ENCODE measurements around the gene MCTP1. TPM values are rescaled to one million over a fixed set of nuclear protein-coding genes. Genes with fewer than 3 reads are reported as not detected.

MCTP1 gene
- total RNA-seq, 2 donors from 2014 or later, result 22.1 to 256 TPM

GRCh38 chr5:94818904-94819303 lies 466.0 kb downstream of the MCTP1 start:
- no peak overlapping the region for H3K27ac ChIP-seq
- no peak for DNase-seq (ENCODE audit: low spot score)
- no peaks in the 10 kb centered on the region for H3K9me3 ChIP-seq
- no peak for TF ChIP-seq CTCF (IDR thresholded peaks at IDR 0.05)
- no peaks in the 10 kb centered on the region for H3K4me1 ChIP-seq (ENCODE audit: control insufficient read depth in 1 of 2, low read depth in 2 of 2)
- H3K27me3 ChIP-seq (replicated peaks; ENCODE audit: insufficient read depth), result no peaks in the 10 kb centered on the region
- no peak for ATAC-seq (ENCODE audit: insufficient number of reproducible peaks, low FRiP score, low read depth)
- H3K36me3 ChIP-seq, result no peaks in the 10 kb centered on the region
- no peak overlapping the region for H3K4me3 ChIP-seq

GRCh38 chr5:94815313-94816039 lies 469.4 kb downstream of the MCTP1 start:
- Histone ChIP-seq H3K4me1 (ENCODE audit: control insufficient read depth in 1 of 2, low read depth in 2 of 2) (no peaks in the 10 kb centered on the region), H3K4me3 (no peak overlapping the region), H3K27me3 (replicated peaks; ENCODE audit: insufficient read depth) (no peaks in the 10 kb centered on the region), H3K27ac (no peak overlapping the region), H3K9me3 (no peaks in the 10 kb centered on the region), H3K36me3 (no peaks in the 10 kb centered on the region)
- DNase-seq (ENCODE audit: low spot score) (no peak), ATAC-seq (ENCODE audit: insufficient number of reproducible peaks, low FRiP score, low read depth) (no peak)
- TF ChIP-seq CTCF (IDR thresholded peaks at IDR 0.05), result no peak

- H3K27ac ChIP-seq, result no peak overlapping the region
- H3K9me3 ChIP-seq, result no peaks in the 10 kb centered on the region
- no peaks in the 10 kb centered on the region for H3K27me3 ChIP-seq (replicated peaks; ENCODE audit: insufficient read depth)
- ATAC-seq (ENCODE audit: insufficient number of reproducible peaks, low FRiP score, low read depth), result no peak
- DNase-seq (ENCODE audit: low spot score), result no peak
- H3K36me3 ChIP-seq, result no peaks in the 10 kb centered on the region
- TF ChIP-seq CTCF (IDR thresholded peaks at IDR 0.05), result no peak
- no peaks in the 10 kb centered on the region for H3K4me1 ChIP-seq (ENCODE audit: control insufficient read depth in 1 of 2, low read depth in 2 of 2)
- no peak overlapping the region for H3K4me3 ChIP-seq
Observed at GRCh38 chr5:94812232-94812631, 472.7 kb downstream of the MCTP1 start.

- no peaks in the 10 kb centered on the region for H3K9me3 ChIP-seq
- no peak for DNase-seq (ENCODE audit: low spot score)
- no peaks in the 10 kb centered on the region for H3K4me1 ChIP-seq (ENCODE audit: control insufficient read depth in 1 of 2, low read depth in 2 of 2)
- no peak for TF ChIP-seq CTCF (IDR thresholded peaks at IDR 0.05)
- no peaks in the 10 kb centered on the region for H3K36me3 ChIP-seq
- no peak for ATAC-seq (ENCODE audit: insufficient number of reproducible peaks, low FRiP score, low read depth)
- H3K27me3 ChIP-seq (replicated peaks; ENCODE audit: insufficient read depth), result no peaks in the 10 kb centered on the region
- no peak overlapping the region for H3K4me3 ChIP-seq
- no peak overlapping the region for H3K27ac ChIP-seq
Observed at GRCh38 chr5:94811331-94811730, 473.6 kb downstream of the MCTP1 start.

- Histone ChIP-seq H3K36me3 (no peaks in the 10 kb centered on the region), H3K4me1 (ENCODE audit: control insufficient read depth in 1 of 2, low read depth in 2 of 2) (no peaks in the 10 kb centered on the region), H3K27ac (no peak overlapping the region), H3K27me3 (replicated peaks; ENCODE audit: insufficient read depth) (no peaks in the 10 kb centered on the region), H3K9me3 (no peaks in the 10 kb centered on the region), H3K4me3 (no peak overlapping the region)
- ATAC-seq (ENCODE audit: insufficient number of reproducible peaks, low FRiP score, low read depth) (no peak), DNase-seq (ENCODE audit: low spot score) (no peak)
- TF ChIP-seq CTCF (IDR thresholded peaks at IDR 0.05), result no peak
Observed at GRCh38 chr5:94810877-94811276, 474.0 kb downstream of the MCTP1 start.
